ENCODE results near the gene NR1D1. TPM values are rescaled to one million over a fixed set of nuclear protein-coding genes. Genes with fewer than 3 reads are reported as not detected.

Gene NR1D1
- total and polyA plus RNA-seq, 3 donors from 2014 or later = 9.8 to 23.6 (median 14.4) TPM

- WGBS, 2 donors = 86 to 94% methylated on average over 6 to 9 of the region's 9 CpGs
- Histone ChIP-seq H3K9me3 (no peaks in the 10 kb centered on the region), H3K36me3 (ENCODE audit: low read depth, missing control alignments) (no peaks in the 10 kb centered on the region), H3K4me1 (peaks cover 95% of the 10 kb centered on the region), H3K27me3 (no peaks in the 10 kb centered on the region), H3K27ac (peak overlapping the region; percentile 93 to 99), H3K4me3 (no peak overlapping the region)
- DNase-seq = no peak
- intact Hi-C loops (cut with DNase I; ENCODE audit: low total_unique reads) = loop anchor here (5.0 kb wide), 1 partner anchor 37 kb away; no protein-coding TSS in a partner anchor
- TF ChIP-seq POLR2A (IDR thresholded peaks at IDR 0.05) = no peak
- TF ChIP-seq, protein P1, sequence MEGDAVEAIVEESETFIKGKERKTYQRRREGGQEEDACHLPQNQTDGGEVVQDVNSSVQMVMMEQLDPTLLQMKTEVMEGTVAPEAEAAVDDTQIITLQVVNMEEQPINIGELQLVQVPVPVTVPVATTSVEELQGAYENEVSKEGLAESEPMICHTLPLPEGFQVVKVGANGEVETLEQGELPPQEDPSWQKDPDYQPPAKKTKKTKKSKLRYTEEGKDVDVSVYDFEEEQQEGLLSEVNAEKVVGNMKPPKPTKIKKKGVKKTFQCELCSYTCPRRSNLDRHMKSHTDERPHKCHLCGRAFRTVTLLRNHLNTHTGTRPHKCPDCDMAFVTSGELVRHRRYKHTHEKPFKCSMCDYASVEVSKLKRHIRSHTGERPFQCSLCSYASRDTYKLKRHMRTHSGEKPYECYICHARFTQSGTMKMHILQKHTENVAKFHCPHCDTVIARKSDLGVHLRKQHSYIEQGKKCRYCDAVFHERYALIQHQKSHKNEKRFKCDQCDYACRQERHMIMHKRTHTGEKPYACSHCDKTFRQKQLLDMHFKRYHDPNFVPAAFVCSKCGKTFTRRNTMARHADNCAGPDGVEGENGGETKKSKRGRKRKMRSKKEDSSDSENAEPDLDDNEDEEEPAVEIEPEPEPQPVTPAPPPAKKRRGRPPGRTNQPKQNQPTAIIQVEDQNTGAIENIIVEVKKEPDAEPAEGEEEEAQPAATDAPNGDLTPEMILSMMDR (IDR thresholded peaks at IDR 0.05) = peak in 1 of 3 experiments; percentile 1
Measured at GRCh38 chr17:40108970-40109824, 8.8 kb upstream of the NR1D1 start.

- intact Hi-C loops (cut with DNase I; ENCODE audit: low total_unique reads) = loop anchor here (5.0 kb wide), 1 partner anchor 35 kb away; no protein-coding TSS in a partner anchor
- Histone ChIP-seq H3K4me1 (peaks cover 98% of the 10 kb centered on the region), H3K36me3 (ENCODE audit: low read depth, missing control alignments) (no peaks in the 10 kb centered on the region), H3K9me3 (no peaks in the 10 kb centered on the region), H3K27me3 (no peaks in the 10 kb centered on the region), H3K4me3 (no peak overlapping the region), H3K27ac (peak overlapping the region; percentile 93 to 99)
- TF ChIP-seq, protein P1 (IDR thresholded peaks at IDR 0.05) = no peak
- no peak for TF ChIP-seq POLR2A (IDR thresholded peaks at IDR 0.05)
- WGBS, 2 donors = 20 to 26% methylated on average over 5 of the region's 5 CpGs
- no peak for DNase-seq
Measured at GRCh38 chr17:40107522-40108174, 7.3 kb upstream of the NR1D1 start.

- WGBS, 2 donors = 17 to 26% methylated on average over 19 to 20 of the region's 20 CpGs
- no peak for DNase-seq
- Histone ChIP-seq H3K27me3 (no peaks in the 10 kb centered on the region), H3K27ac (peak overlapping the region; percentile 93 to 99), H3K36me3 (ENCODE audit: low read depth, missing control alignments) (no peaks in the 10 kb centered on the region), H3K9me3 (no peaks in the 10 kb centered on the region), H3K4me3 (no peak overlapping the region), H3K4me1 (peaks cover 97% of the 10 kb centered on the region)
- intact Hi-C loops (cut with DNase I; ENCODE audit: low total_unique reads) = loop anchor here (5.0 kb wide), 1 partner anchor 35 kb away; no protein-coding TSS in a partner anchor
- TF ChIP-seq, protein P1 (IDR thresholded peaks at IDR 0.05) = no peak
Measured at GRCh38 chr17:40106760-40107521, 6.6 kb upstream of the NR1D1 start.

GRCh38 chr17:40105861-40106759, 5.7 kb upstream of the NR1D1 start:
- intact Hi-C loops (cut with DNase I; ENCODE audit: low total_unique reads) = loop anchor here (5.0 kb wide), 1 partner anchor 34 kb away; no protein-coding TSS in a partner anchor
- no peak for DNase-seq
- TF ChIP-seq, protein P1 (IDR thresholded peaks at IDR 0.05) = no peak
- TF ChIP-seq POLR2A (IDR thresholded peaks at IDR 0.05) = no peak
- Histone ChIP-seq H3K27me3 (no peaks in the 10 kb centered on the region), H3K4me1 (peaks cover 96% of the 10 kb centered on the region), H3K27ac (peak overlapping the region; percentile 93 to 99), H3K4me3 (no peak overlapping the region), H3K36me3 (ENCODE audit: low read depth, missing control alignments) (no peaks in the 10 kb centered on the region), H3K9me3 (no peaks in the 10 kb centered on the region)
- WGBS, 2 donors = 63 to 71% methylated on average over 5 of the region's 5 CpGs

Measured in testis (tissue), 3 donors.